ENCODE measurements around the gene FRMD4A.

GRCh38 chr10:13705526-13706174 is 625.1 kb downstream of the FRMD4A start:
- TF ChIP-seq CTCF (IDR thresholded peaks at IDR 0.05; ENCODE audit: low read length), result no peak
- TF ChIP-seq EZH2 (optimal IDR thresholded peaks at IDR 0.05; ENCODE audit: low read depth, low read length), result no peak

All from MM.1S (cell line).